HUDEP-2 (cell line): ENCODE measurements around the gene ALOXE3.

Experiments
- DNase-seq, 76 experiments: peaks; one replicate each; lab custom pipeline; 2025; ENCODE audit not compliant: unreplicated experiment in 76 of 76; lab: John Stamatoyannopoulos, UW

Gene ALOXE3

DNA sequence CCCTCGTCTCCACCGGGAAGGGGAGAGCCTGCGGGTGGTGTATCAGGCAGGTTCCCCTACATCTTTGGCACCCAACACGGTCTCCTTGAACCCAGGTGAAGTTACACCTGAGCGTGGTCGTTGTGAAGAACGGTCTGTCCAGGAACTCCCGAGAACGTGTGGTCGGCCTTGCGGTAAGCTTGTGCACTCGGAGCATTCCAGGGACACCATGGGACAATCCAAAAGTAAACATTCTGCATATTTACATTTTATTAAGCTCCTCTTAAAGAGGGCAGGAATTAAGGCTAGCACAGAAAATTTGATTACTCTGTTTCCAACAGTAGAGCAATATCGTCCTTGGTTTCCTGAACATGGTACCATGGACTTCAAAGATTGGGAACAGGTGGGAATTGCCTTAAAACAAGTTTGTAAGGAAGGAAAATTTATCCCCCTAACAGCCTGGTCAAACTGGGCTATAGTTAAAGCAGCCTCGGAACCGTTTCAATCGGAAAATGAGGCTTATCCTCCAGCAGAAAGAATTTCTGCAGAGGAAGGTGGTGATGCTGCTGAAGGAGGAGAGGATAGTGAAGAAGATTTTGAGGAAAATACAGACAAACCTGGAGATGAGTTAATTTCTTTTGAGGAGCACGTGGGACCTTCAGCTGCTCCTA lies 61.2 kb downstream of the ALOXE3 start:
- DNase-seq, result no peak

DNA sequence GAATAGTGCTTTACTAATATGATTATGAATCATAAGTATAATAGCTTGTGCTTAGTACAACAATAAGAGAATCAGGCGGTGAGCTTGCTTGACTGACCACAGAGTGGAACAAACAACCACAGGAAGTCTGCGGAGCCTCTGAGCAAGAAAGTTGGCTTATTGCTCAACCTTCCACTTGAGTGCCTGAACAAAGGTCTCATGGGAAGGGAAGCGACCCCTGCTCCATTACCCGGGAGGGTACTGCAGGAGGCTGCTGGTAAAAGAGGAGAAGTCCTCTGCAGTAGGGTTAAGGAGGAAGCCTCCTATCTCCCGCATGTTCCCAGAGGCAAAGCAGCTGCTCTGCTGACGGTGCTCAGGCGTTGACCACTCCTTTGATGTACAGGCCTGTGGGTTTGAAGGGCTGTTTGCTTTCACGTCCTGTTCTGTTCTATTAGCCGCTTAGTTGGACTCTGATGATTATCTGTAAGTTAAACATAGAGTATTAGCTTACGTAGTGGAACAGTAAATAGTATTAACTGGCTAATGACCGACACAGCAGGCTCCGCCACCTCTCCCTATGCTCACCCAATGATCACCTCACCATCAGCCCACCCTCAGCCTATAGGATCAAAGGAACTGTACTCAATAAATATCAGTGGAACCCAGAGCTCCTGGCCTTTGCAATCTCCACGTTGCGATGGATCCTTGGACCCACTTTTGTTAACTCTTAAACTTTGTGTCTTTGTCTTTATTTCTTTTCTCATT lies 61.9 kb downstream of the ALOXE3 start:
- no peak for DNase-seq

DNA sequence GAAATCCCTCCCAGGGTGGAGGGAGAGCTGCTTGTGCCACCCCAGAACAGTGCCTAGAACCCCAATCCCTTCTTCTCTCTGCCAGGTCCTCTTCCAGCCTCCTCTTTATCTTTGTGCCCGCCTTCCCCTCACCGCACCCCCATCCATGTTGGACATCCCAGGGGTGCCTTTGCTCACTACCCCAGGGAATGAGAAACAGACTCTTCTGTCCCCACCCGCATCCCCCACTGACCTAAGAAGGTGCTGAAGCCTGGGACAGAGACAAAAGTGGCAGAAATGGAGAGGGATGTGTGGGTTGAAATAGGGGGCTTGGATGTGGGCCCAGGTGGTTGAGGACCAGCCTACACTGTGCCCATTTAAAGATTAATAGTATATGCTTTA lies 62.5 kb downstream of the ALOXE3 start:
- no peak for DNase-seq

DNA sequence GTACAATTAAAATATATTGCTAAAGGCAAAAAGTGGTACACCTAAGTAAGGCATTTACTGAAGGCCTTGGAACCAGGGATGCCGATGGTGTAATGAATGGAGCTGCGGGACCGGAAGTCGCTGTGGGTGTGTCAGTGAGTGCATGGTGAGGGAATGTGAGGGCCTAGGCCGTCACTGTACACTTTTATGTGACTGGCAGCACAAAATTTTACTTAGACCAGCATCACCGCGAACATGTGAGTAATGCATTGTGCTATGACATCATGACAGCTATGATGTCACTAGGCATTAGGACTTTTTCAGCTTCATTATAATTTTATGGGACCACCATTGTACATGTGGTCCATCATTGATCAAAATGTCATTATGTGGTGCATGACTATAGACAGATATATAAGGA lies 64.7 kb downstream of the ALOXE3 start:
- no peak for DNase-seq

DNA sequence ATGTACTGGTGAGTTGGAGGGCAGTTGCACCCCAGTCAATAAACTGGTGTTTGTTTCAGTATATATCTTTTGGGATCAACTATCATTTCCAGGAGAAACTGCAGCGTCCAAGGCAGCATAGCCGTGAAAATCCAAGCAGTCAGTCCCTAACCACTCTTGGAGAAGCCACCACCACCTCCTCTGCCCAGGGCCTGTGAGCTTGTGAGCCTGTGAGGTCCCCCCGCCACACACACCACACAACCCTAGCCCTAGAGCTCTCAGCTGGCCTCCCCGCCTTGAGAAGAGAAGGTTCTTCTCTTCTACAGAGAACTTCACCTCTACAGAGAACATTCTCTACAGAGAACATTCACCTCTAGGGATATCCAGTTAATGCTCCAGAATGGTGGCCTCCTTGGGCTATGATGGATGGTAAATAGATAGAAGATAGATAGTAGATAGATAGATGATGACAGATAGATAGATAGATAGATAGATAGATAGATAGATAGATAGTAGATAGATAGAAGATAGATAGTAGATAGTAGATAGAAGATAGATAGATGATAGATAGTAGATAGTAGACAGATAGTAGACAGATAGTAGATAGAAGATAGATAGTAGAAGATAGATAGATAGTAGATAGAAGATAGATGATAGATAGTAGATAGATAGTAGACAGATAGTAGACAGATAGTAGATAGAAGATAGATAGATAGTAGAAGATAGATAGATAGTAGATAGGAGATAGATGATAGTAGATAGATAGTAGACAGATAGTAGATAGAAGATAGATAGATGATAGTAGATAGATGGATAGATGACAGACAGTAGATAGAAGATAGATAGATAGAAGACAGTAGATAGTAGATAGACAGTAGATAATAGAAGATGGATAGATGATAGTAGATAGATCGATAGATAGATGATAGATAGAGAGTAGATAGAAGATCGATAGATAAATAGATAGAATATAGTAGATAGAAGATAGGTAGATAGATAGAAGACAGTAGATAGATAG lies 65.8 kb downstream of the ALOXE3 start:
- no peak for DNase-seq

DNA sequence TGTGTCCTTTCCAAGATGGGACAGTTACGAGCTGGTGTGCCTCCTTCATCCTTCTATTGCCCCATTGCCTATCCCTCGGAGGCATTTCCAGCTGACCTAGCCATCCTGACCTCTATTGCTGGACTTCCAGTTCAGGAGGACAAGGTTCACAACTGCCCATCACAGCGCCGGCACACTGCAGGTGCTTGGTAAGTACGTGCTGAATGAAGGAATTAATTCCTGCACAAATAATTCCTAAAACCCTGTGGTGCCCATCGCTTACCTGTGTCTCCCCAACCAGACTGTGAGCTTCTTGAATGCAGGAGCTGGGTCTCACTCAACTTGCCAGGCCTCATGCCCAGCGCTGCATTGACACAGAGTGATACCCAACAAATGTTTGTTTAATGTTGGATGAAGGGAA lies 66.5 kb downstream of the ALOXE3 start:
- no peak for DNase-seq

DNA sequence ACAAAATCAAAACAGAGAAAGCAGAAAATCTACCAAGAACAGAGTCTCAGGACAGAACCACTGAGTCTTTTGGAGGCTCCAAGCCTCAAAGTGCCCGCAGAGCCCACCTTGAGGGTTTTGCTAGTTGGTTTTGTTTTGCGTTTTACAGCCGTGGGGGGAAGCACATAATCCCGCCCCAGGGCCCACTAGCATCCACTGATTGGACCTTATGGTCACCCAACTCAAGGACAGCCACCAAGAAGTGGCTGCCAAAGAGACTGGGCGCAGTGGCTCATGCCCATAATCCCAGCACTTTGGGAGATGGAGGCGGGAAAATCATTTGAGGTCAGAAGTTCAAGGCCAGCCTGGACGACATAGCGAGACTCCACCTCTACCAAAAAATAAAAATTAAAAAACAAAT lies 69.6 kb downstream of the ALOXE3 start:
- no peak for DNase-seq

DNA sequence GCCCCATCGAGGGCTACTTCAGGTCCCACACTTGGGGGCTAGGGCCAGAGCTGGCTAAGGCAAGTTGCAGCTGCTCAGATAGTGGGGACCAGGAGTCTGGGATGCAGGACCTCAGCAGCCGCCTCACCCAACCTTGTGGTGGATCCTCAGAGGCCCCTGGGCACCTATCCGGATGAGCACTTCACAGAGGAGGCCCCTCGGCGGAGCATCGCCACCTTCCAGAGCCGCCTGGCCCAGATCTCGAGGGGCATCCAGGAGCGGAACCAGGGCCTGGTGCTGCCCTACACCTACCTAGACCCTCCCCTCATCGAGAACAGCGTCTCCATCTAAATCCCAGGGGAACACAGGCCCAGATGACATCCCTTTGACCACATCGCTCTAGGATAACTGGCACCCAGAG lies 70.1 kb downstream of the ALOXE3 start:
- no peak for DNase-seq

DNA sequence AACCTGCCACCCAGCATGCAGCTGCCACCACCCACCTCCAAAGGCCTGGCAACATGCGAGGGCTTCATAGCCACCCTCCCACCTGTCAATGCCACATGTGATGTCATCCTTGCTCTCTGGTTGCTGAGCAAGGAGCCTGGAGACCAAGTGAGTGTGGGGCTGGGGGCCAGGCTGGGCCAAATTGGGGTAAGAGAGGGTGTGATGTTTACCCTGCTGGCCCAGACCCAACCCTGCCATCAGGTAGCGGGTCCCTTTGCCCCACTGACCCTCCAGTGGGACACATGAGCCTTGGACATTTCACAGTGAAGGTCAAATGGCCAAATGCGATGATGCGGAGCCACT lies 70.6 kb downstream of the ALOXE3 start:
- no peak for DNase-seq

DNA sequence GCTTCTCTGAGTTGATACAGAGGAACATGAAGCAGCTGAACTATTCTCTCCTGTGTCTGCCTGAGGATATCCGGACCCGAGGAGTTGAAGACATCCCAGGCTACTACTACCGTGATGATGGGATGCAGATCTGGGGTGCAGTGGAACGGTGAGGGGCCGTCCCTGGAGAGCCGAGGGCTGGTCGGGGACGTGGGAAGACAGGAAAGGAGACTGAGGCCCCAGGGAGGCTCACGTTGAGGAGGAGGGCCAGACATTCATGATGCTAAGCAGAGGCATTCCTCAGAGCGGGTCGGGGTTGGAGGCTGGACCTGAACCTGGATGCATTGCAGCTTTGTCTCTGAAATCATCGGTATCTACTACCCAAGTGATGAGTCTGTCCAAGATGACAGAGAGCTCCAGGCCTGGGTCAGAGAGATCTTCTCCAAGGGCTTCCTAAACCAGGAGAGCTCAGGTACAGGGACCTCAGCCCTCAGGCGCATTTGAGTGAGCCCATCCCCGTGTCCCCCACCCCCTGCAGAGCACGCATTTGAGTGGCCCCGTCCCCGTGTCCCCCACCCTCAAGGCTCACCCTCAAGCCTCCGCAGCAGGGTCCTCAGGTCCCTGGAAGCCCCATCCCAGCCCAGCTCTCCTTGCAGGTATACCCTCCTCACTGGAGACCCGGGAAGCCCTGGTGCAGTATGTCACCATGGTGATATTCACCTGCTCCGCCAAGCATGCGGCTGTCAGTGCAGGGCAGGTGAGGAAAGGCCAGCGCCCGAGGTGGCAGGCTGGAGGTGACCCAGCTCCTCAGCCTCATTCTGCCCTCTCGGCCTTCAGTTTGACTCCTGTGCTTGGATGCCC lies 71.2 kb downstream of the ALOXE3 start:
- DNase-seq, result no peak

DNA sequence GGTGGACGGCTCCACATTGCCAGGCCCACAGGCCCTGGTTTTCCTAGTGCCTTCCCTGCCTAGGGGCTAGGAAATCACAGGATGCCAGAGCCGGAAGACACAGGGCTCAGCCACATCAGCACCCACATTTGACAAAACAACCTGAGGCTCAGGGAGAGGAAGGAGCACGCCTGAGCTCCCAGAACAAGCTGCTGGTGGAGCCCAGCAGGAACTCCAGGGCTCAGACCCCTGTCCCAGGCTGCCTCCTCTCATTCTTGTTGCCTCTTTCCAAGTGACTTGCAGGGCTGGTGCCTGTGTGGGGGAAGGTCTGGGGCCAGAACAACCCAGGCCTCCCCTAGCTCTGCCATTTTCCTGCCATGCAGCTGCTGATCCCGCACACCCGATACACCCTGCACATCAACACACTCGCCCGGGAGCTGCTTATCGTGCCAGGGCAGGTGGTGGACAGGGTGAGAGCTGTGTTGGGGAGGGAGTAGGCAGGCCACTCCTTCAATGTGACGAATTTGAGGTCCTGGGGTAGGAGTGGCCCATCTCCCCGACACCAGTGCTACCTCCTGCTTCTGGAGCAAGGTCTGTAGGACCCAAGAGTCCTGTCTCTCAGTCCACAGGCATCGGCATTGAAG lies 71.9 kb downstream of the ALOXE3 start:
- DNase-seq, result peak in 54 of 76 experiments; percentile 15 to 82 (median 60)
